ENCODE results near the gene ARHGAP26. TPM values are rescaled to one million over a fixed set of nuclear protein-coding genes. Genes with fewer than 3 reads are reported as not detected.

The ARHGAP26 gene
- total RNA-seq, 1 donor from 2014 or later, result 14.1 TPM

- H3K4me3 Mint-ChIP-seq (ENCODE audit: unreplicated experiment), result no peak overlapping the region
- H3K4me1 Mint-ChIP-seq (ENCODE audit: unreplicated experiment), result peaks cover 43% of the 10 kb centered on the region
- H3K27me3 Mint-ChIP-seq (ENCODE audit: unreplicated experiment), result no peaks in the 10 kb centered on the region
- no peaks in the 10 kb centered on the region for H3K36me3 Mint-ChIP-seq (ENCODE audit: unreplicated experiment)
- no peak for DNase-seq (ENCODE audit: extremely low spot score, unreplicated experiment)
- H3K27ac Mint-ChIP-seq (ENCODE audit: unreplicated experiment), result no peak overlapping the region
- no peaks in the 10 kb centered on the region for H3K9me3 Mint-ChIP-seq (ENCODE audit: unreplicated experiment)
- no peak for TF ChIP-seq CTCF (IDR thresholded peaks at IDR 0.05)
These were observed 338.4 kb downstream of the ARHGAP26 start for GRCh38 chr5:143108498-143109128.

- Mint-ChIP-seq H3K27me3 (ENCODE audit: unreplicated experiment) (no peaks in the 10 kb centered on the region), H3K4me1 (ENCODE audit: unreplicated experiment) (peaks cover 43% of the 10 kb centered on the region), H3K9me3 (ENCODE audit: unreplicated experiment) (no peaks in the 10 kb centered on the region), H3K36me3 (ENCODE audit: unreplicated experiment) (no peaks in the 10 kb centered on the region), H3K27ac (ENCODE audit: unreplicated experiment) (peak overlapping the region; percentile 12), H3K4me3 (ENCODE audit: unreplicated experiment) (no peak overlapping the region)
- no peak for DNase-seq (ENCODE audit: extremely low spot score, unreplicated experiment)
- no peak for TF ChIP-seq CTCF (IDR thresholded peaks at IDR 0.05)
These were observed 340.4 kb downstream of the ARHGAP26 start for GRCh38 chr5:143110591-143110990.

GRCh38 chr5:143111799-143112198, 341.6 kb downstream of the ARHGAP26 start:
- peaks cover 43% of the 10 kb centered on the region for H3K4me1 Mint-ChIP-seq (ENCODE audit: unreplicated experiment)
- TF ChIP-seq CTCF (IDR thresholded peaks at IDR 0.05), result no peak
- H3K36me3 Mint-ChIP-seq (ENCODE audit: unreplicated experiment), result no peaks in the 10 kb centered on the region
- no peak overlapping the region for H3K4me3 Mint-ChIP-seq (ENCODE audit: unreplicated experiment)
- no peaks in the 10 kb centered on the region for H3K27me3 Mint-ChIP-seq (ENCODE audit: unreplicated experiment)
- H3K9me3 Mint-ChIP-seq (ENCODE audit: unreplicated experiment), result no peaks in the 10 kb centered on the region
- no peak for DNase-seq (ENCODE audit: extremely low spot score, unreplicated experiment)
- H3K27ac Mint-ChIP-seq (ENCODE audit: unreplicated experiment), result peak overlapping the region; percentile 42

- no peaks in the 10 kb centered on the region for H3K9me3 Mint-ChIP-seq (ENCODE audit: unreplicated experiment)
- H3K27me3 Mint-ChIP-seq (ENCODE audit: unreplicated experiment), result no peaks in the 10 kb centered on the region
- no peak overlapping the region for H3K27ac Mint-ChIP-seq (ENCODE audit: unreplicated experiment)
- H3K4me1 Mint-ChIP-seq (ENCODE audit: unreplicated experiment), result peaks cover 34% of the 10 kb centered on the region
- no peak for TF ChIP-seq CTCF (IDR thresholded peaks at IDR 0.05)
- H3K4me3 Mint-ChIP-seq (ENCODE audit: unreplicated experiment), result no peak overlapping the region
- DNase-seq (ENCODE audit: extremely low spot score, unreplicated experiment), result no peak
- no peaks in the 10 kb centered on the region for H3K36me3 Mint-ChIP-seq (ENCODE audit: unreplicated experiment)
These were observed 343.3 kb downstream of the ARHGAP26 start for GRCh38 chr5:143113461-143113860.

GRCh38 chr5:143114481-143114880, 344.3 kb downstream of the ARHGAP26 start:
- Mint-ChIP-seq H3K36me3 (ENCODE audit: unreplicated experiment) (no peaks in the 10 kb centered on the region), H3K27ac (ENCODE audit: unreplicated experiment) (no peak overlapping the region), H3K9me3 (ENCODE audit: unreplicated experiment) (no peaks in the 10 kb centered on the region), H3K4me3 (ENCODE audit: unreplicated experiment) (no peak overlapping the region), H3K27me3 (ENCODE audit: unreplicated experiment) (no peaks in the 10 kb centered on the region), H3K4me1 (ENCODE audit: unreplicated experiment) (peaks cover 30% of the 10 kb centered on the region)
- no peak for DNase-seq (ENCODE audit: extremely low spot score, unreplicated experiment)
- TF ChIP-seq CTCF (IDR thresholded peaks at IDR 0.05), result no peak

All from osteocyte (in vitro differentiated cells).